AG04449 (cell line): ENCODE results near the gene MAST3.

ENCODE experiments used
- CTCF ChIA-PET: fragments of 350-600 bp; formaldehyde crosslinking; extraction: SDS; loops from one replicate; lab custom pipeline; 2021; ENCODE audit warnings: antibody characterized with exemption; lab: Yijun Ruan, JAX
- POLR2A ChIA-PET: fragments of 400-600, 350-600 bp; formaldehyde crosslinking; extraction: SDS; loops from one replicate; lab custom pipeline; 2020; ENCODE audit warnings: antibody characterized with exemption, inconsistent platforms; lab: Yijun Ruan, JAX
- DNase-seq: peaks from one replicate; pipeline ENCODE4 v3.0.0-alpha.2; 2010; ENCODE audit warnings: low read depth, low spot score
- H3K4me3 ChIP-seq: 2 replicates; pipeline ENCODE4 v1.5.1; 2011; ENCODE audit warnings: low read depth, mild to moderate bottlenecking, control low read depth, low read length
- TF ChIP-seq, protein P1 (sequence below): IDR thresholded peaks from one replicate; pipeline ENCODE4 v1.5.1; 2011; ENCODE audit warnings: mild to moderate bottlenecking, moderate library complexity, low read length, control low read depth, inconsistent platforms; ENCODE audit not compliant: insufficient read depth; ENCODE audit errors: missing control alignments

The MAST3 gene

DNA sequence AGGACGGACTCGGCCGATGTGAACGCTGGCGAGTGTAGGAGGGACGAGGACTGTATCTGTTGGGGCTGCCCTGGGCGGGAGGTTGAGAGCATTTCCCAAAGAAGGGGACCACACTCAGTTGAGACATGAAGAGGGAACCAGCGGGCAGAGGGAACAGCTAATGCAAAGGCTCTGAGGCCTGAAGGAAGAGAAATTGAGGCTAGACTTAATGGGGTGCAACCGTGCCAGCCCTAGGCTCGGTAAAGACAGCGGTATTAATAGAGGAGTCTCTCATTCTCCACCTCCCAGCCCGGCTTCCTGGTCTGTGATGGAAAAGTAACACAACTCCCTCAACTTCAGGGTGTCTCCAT lies 96.6 kb downstream of the MAST3 start:
- no peak for DNase-seq
- TF ChIP-seq, protein P1, sequence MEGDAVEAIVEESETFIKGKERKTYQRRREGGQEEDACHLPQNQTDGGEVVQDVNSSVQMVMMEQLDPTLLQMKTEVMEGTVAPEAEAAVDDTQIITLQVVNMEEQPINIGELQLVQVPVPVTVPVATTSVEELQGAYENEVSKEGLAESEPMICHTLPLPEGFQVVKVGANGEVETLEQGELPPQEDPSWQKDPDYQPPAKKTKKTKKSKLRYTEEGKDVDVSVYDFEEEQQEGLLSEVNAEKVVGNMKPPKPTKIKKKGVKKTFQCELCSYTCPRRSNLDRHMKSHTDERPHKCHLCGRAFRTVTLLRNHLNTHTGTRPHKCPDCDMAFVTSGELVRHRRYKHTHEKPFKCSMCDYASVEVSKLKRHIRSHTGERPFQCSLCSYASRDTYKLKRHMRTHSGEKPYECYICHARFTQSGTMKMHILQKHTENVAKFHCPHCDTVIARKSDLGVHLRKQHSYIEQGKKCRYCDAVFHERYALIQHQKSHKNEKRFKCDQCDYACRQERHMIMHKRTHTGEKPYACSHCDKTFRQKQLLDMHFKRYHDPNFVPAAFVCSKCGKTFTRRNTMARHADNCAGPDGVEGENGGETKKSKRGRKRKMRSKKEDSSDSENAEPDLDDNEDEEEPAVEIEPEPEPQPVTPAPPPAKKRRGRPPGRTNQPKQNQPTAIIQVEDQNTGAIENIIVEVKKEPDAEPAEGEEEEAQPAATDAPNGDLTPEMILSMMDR: no peak
- CTCF ChIA-PET: interaction anchor here (1.1 to 5.6 kb wide), 3 partner anchors 11 to 31 kb away, joined by 3 to 34 read pairs (median 4); partner anchors contain the start of gene RAB3A
- POLR2A ChIA-PET: interaction anchor here (0.8 kb wide), 1 partner anchor 58 kb away, joined by 3 read pairs; no protein-coding TSS in a partner anchor
- peak overlapping the region; percentile 77 for H3K4me3 ChIP-seq

- no peak overlapping the region; the same call in 1 of the 2 replicates for H3K4me3 ChIP-seq
- TF ChIP-seq, protein P1: no peak
- CTCF ChIA-PET: interaction anchor here (0.9 to 5.6 kb wide), 5 partner anchors 10 to 81 kb away, joined by 3 to 34 read pairs (median 3); partner anchors contain the start of gene RAB3A
- DNase-seq: no peak
- POLR2A ChIA-PET: interaction anchor here (0.8 kb wide), 1 partner anchor 57 kb away, joined by 3 read pairs; no protein-coding TSS in a partner anchor
These were observed 97.1 kb downstream of the MAST3 start for GRCh38 chr19:18194554-18195238.

DNA sequence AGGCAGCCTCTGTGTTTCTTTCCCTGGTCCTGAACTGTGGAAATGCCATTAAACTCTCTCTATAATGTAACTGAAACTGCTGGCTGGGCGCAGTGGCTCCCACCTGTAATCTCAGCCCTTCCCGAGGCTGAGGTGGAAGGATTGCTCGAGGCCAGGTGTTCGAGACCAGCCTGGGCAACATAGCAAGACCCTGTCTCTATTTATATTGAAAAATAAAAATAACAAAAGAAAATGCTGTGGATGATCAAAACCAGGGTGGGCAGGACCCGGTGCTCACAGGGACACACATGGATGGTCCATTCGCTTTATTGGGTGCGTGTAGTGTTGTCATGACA lies 98.9 kb downstream of the MAST3 start:
- ChIA-PET CTCF (interaction anchor here (1.4 to 5.6 kb wide), 2 partner anchors 8 to 83 kb away, joined by 3 to 34 read pairs; partner anchors contain the start of gene RAB3A), POLR2A (no interaction called here)
- TF ChIP-seq, protein P1: no peak
- no peak for DNase-seq
- no peak overlapping the region for H3K4me3 ChIP-seq

- TF ChIP-seq, protein P1: no peak
- DNase-seq: no peak
- CTCF ChIA-PET: interaction anchor here (1.4 to 2.1 kb wide), 2 partner anchors 55 to 82 kb away, joined by 3 to 10 read pairs; no protein-coding TSS in a partner anchor
- POLR2A ChIA-PET: no interaction called here
- H3K4me3 ChIP-seq: no peak overlapping the region
These were observed 99.7 kb downstream of the MAST3 start for GRCh38 chr19:18197306-18197705.

DNA sequence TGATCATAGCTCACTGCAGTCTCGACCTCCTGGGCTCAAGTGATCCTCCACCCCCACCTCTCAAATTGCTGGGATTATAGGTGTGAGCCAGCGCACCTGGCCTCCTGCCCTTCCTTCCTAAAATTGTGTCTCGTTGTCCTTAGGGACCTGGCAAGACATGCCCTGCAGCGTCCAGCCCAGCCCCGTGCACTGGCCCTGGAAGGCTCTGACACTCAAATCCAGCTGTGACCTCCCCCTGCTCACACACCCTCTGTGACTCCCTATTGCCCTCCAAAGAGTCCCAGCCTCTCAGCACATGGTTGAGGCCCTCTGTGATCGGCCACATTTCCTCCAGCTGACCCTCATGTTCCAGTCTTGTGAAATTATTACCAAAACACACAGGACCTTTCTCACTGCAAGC lies 100.4 kb downstream of the MAST3 start:
- POLR2A ChIA-PET: no interaction called here
- H3K4me3 ChIP-seq: no peak overlapping the region
- DNase-seq: no peak
- TF ChIP-seq, protein P1: no peak
- CTCF ChIA-PET: interaction anchor here (1.4 to 2.1 kb wide), 2 partner anchors 55 to 81 kb away, joined by 3 to 10 read pairs; no protein-coding TSS in a partner anchor

- ChIA-PET CTCF (interaction anchor here (2.1 kb wide), 1 partner anchor 54 kb away, joined by 10 read pairs; no protein-coding TSS in a partner anchor), POLR2A (no interaction called here)
- DNase-seq: no peak
- TF ChIP-seq, protein P1: no peak
- H3K4me3 ChIP-seq: no peak overlapping the region
These were observed 100.8 kb downstream of the MAST3 start for GRCh38 chr19:18198374-18198773.
